NT2/D1 (cell line): ENCODE results near the gene CTRL.

Experiments
- SUZ12 ChIP-seq: IDR thresholded peaks from 2 replicates; pipeline ENCODE4 v1.6.1; 2011; ENCODE audit not compliant: insufficient read length, insufficient read depth; ENCODE audit errors: extremely low read depth
- YY1 ChIP-seq: IDR thresholded peaks from 2 replicates; pipeline ENCODE4 v1.6.1; 2011; ENCODE audit not compliant: insufficient read length, insufficient read depth
- ZNF274 ChIP-seq: IDR thresholded peaks from 2 replicates; pipeline ENCODE4 v1.6.1; 2011; ENCODE audit warnings: mild to moderate bottlenecking, low read depth, low read length

- TF ChIP-seq YY1: no peak
- TF ChIP-seq SUZ12: no peak
- TF ChIP-seq ZNF274: no peak
Observed at GRCh38 chr16:67965668-67966548, 34.2 kb upstream of the CTRL start.
